Panc1 (cell line): ENCODE measurements around the gene GRAMD4. TPM values are rescaled to one million over a fixed set of nuclear protein-coding genes. Genes with fewer than 3 reads are reported as not detected.

ENCODE experiments used
- ATAC-seq: fragments of 200-7000 bp; cut with Tn5 transposase; 2 replicates; pipeline ENCODE4 v1.9.1; 2020; ENCODE audit warnings: mild to moderate bottlenecking, moderate library complexity
- BruUV-seq: library from RNA; stranded (reverse); fragments of 400-500 nt; replicated peaks from 2 replicates; lab custom pipeline; 2021; lab: Mats Ljungman, UMichigan
- CTCF ChIA-PET: fragments of 300-600 bp; sonication (Branson Sonifier 250); formaldehyde crosslinking; loops from one replicate; lab custom pipeline; 2022; ENCODE audit warnings: antibody characterized with exemption; lab: Charles Lee
- POLR2A ChIA-PET: fragments of 300-600 bp; sonication (Branson Sonifier 250); formaldehyde crosslinking; loops from one replicate; lab custom pipeline; 2022; ENCODE audit warnings: antibody characterized with exemption; lab: Charles Lee
- DNase-seq: peaks from one replicate; pipeline ENCODE4 v3.0.0-alpha.2; 2010; ENCODE audit warnings: low read depth, low spot score
- H3K27ac ChIP-seq: 2 replicates; pipeline ENCODE4 v1.5.1; 2011; ENCODE audit warnings: mild to moderate bottlenecking, low read length, inconsistent platforms
- H3K27me3 ChIP-seq: fragments of 200-500 bp; sonication (Bioruptor generic); 2 replicates; pipeline ENCODE4 v1.6.0; 2014; ENCODE audit warnings: low read length, inconsistent platforms; ENCODE audit not compliant: control insufficient read depth, insufficient read depth
- H3K36me3 ChIP-seq: fragments of 200-500 bp; sonication (Bioruptor generic); 2 replicates; pipeline ENCODE4 v1.5.1; 2014; ENCODE audit warnings: inconsistent platforms, mild to moderate bottlenecking, low read length, moderate library complexity; ENCODE audit not compliant: control insufficient read depth, insufficient read depth
- H3K4me1 ChIP-seq: 2 replicates; pipeline ENCODE4 v1.5.1; 2011; ENCODE audit warnings: inconsistent platforms, mild to moderate bottlenecking, low read length, moderate library complexity; ENCODE audit not compliant: control insufficient read depth, insufficient read depth
- H3K4me3 ChIP-seq, 2 experiments: 2 replicates each; pipeline ENCODE4 v1.5.1; 2011 to 2012; ENCODE audit warnings: low read depth in 2 of 2, low read length in 2 of 2, mild to moderate bottlenecking in 2 of 2, inconsistent platforms in 1 of 2, moderate library complexity in 1 of 2
- H3K9me3 ChIP-seq: fragments of 200-500 bp; sonication (Bioruptor generic); 2 replicates; pipeline ENCODE4 v1.5.1; 2014; ENCODE audit warnings: low read depth, mild to moderate bottlenecking, inconsistent platforms, low read length, moderate library complexity; ENCODE audit not compliant: control insufficient read depth, insufficient read depth
- POLR2AphosphoS5 ChIP-seq: IDR thresholded peaks from 2 replicates; pipeline ENCODE4 v1.6.1; 2012; ENCODE audit warnings: mild to moderate bottlenecking, low read depth, low read length, moderate library complexity
- SIN3A ChIP-seq: IDR thresholded peaks from 2 replicates; pipeline ENCODE4 v1.6.1; 2012; ENCODE audit warnings: low read depth, mild to moderate bottlenecking, low read length, moderate library complexity, borderline replicate concordance; ENCODE audit not compliant: insufficient read depth
- TCF7L2 ChIP-seq: IDR thresholded peaks from 2 replicates; pipeline ENCODE4 v1.6.1; 2011; ENCODE audit warnings: mild to moderate bottlenecking, low read depth, low read length, inconsistent platforms
- in situ Hi-C: cut with HindIII; loops from 2 replicates; pipeline ENCODE4 v1.10.0; 2016; ENCODE audit warnings: low sequenced_read_pairs, low pct_unique_long_range_greater_than_20kb
- intact Hi-C: fragments of 100-400 bp; cut with micrococcal nuclease; formaldehyde crosslinking; loops from one replicate; pipeline ENCODE4 v1.10.0; 2022; ENCODE audit not compliant: unreplicated experiment
- total RNA-seq: library from RNA; stranded (reverse); gene quantifications from one replicate; pipeline ENCODE4 v1.2.1, GENCODE V29; 2021; ENCODE audit not compliant: unreplicated experiment
- TF ChIP-seq, protein P1 (sequence below), 2 experiments: IDR thresholded peaks; 2 replicates each; pipeline ENCODE4 v1.6.1; 2011 to 2012; ENCODE audit warnings: low read depth in 2 of 2, control low read depth in 1 of 2, low read length in 1 of 2, mild to moderate bottlenecking in 1 of 2, moderate library complexity in 1 of 2; ENCODE audit not compliant: insufficient read depth in 1 of 2
- TF ChIP-seq, protein P2 (sequence below): fragments of 450-650 bp; IDR thresholded peaks from 2 replicates; pipeline ENCODE4 v1.5.1; 2017; ENCODE audit warnings: mild to moderate bottlenecking

Gene GRAMD4
- total RNA-seq, 1 experiment from 2014 or later: 30.8 TPM

DNA sequence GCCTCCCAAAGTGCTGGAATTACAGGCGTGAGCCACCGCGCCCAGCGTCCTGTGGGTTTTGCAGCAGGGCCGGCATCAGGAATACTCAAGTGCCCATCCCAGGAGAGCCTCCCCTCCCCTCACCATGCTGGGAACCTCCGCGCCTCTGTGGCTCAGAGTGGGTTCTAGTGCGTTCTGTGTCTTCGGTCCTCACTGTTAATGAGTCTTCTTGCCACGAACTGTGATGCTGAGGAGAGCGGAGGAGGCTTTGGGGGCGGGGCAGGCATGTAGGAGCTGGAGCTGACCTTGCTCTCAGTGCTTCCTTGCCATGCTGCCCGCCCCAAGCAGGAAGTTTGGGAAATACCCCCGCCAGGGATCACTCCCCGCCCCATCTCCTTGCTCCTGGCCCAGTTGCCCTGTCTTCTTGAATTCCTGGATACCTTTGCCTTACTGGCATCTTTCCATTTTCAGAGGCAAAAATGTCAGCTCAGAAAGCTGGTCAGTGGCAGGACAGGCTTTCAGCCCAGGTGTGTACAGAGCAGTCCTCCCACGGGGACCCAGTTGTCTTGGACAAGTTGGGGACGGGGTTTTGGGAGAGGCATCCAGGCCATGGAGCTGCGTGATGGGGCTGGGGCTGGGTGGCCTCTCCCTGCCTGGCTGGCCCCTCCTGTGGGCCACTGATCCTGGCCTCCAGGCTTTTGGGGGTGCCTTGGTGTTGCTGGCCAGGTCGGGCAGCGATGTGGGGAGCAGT lies 5.1 kb downstream of the GRAMD4 start:
- ChIA-PET POLR2A (no interaction called here), CTCF (no interaction called here)
- intact Hi-C loops: no loop called here
- Histone ChIP-seq H3K27me3 (no peaks in the 10 kb centered on the region), H3K27ac (no peak overlapping the region), H3K36me3 (no peaks in the 10 kb centered on the region), H3K4me1 (no peaks in the 10 kb centered on the region), H3K9me3 (no peaks in the 10 kb centered on the region), H3K4me3 (no peak overlapping the region)
- in situ Hi-C loops: no loop called here
- DNase-seq (no peak), ATAC-seq (no peak)
- BruUV-seq: no TSS peak
- TF ChIP-seq, protein P1, sequence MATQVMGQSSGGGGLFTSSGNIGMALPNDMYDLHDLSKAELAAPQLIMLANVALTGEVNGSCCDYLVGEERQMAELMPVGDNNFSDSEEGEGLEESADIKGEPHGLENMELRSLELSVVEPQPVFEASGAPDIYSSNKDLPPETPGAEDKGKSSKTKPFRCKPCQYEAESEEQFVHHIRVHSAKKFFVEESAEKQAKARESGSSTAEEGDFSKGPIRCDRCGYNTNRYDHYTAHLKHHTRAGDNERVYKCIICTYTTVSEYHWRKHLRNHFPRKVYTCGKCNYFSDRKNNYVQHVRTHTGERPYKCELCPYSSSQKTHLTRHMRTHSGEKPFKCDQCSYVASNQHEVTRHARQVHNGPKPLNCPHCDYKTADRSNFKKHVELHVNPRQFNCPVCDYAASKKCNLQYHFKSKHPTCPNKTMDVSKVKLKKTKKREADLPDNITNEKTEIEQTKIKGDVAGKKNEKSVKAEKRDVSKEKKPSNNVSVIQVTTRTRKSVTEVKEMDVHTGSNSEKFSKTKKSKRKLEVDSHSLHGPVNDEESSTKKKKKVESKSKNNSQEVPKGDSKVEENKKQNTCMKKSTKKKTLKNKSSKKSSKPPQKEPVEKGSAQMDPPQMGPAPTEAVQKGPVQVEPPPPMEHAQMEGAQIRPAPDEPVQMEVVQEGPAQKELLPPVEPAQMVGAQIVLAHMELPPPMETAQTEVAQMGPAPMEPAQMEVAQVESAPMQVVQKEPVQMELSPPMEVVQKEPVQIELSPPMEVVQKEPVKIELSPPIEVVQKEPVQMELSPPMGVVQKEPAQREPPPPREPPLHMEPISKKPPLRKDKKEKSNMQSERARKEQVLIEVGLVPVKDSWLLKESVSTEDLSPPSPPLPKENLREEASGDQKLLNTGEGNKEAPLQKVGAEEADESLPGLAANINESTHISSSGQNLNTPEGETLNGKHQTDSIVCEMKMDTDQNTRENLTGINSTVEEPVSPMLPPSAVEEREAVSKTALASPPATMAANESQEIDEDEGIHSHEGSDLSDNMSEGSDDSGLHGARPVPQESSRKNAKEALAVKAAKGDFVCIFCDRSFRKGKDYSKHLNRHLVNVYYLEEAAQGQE (IDR thresholded peaks at IDR 0.05; ENCODE audit: insufficient read depth in 1 of 2, low read depth in 2 of 2, low read length in 1 of 2): no peak
- TF ChIP-seq, protein P2, sequence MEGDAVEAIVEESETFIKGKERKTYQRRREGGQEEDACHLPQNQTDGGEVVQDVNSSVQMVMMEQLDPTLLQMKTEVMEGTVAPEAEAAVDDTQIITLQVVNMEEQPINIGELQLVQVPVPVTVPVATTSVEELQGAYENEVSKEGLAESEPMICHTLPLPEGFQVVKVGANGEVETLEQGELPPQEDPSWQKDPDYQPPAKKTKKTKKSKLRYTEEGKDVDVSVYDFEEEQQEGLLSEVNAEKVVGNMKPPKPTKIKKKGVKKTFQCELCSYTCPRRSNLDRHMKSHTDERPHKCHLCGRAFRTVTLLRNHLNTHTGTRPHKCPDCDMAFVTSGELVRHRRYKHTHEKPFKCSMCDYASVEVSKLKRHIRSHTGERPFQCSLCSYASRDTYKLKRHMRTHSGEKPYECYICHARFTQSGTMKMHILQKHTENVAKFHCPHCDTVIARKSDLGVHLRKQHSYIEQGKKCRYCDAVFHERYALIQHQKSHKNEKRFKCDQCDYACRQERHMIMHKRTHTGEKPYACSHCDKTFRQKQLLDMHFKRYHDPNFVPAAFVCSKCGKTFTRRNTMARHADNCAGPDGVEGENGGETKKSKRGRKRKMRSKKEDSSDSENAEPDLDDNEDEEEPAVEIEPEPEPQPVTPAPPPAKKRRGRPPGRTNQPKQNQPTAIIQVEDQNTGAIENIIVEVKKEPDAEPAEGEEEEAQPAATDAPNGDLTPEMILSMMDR: no peak
- TF ChIP-seq POLR2AphosphoS5 (no peak), TCF7L2 (no peak), SIN3A (no peak)

DNA sequence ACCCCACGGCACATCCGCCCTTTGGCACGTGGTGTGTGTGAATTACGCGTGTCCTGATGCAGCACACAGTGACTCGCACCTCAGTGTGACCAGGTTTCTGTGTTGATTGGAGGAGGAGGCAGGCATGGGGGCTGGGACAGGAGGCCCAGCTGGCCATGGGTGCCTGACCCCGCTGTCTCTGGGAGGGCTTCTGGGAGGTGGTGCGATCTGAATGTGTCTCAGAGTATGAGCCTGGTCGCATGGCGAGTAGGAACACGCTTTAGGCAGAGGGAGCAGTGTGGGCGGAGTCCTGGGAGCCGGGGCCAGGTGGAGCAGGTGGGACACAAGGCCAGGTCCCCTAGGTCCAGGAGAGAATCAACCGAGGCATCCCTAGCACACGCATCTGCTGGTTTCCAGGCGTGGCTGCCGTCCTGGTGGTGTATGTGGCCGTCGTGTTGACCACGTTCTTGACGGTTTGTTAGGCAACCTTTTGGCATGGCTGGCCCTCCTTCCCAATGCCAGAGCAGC lies 5.7 kb downstream of the GRAMD4 start:
- Histone ChIP-seq H3K27me3 (no peaks in the 10 kb centered on the region), H3K4me1 (no peaks in the 10 kb centered on the region), H3K27ac (no peak overlapping the region), H3K9me3 (no peaks in the 10 kb centered on the region), H3K4me3 (no peak overlapping the region), H3K36me3 (no peaks in the 10 kb centered on the region)
- ATAC-seq: no peak
- TF ChIP-seq, protein P1 (IDR thresholded peaks at IDR 0.05; ENCODE audit: insufficient read depth in 1 of 2, low read depth in 2 of 2, low read length in 1 of 2): no peak
- TF ChIP-seq POLR2AphosphoS5 (no peak), SIN3A (no peak), TCF7L2 (no peak)
- DNase-seq: no peak
- ChIA-PET POLR2A (no interaction called here), CTCF (no interaction called here)
- in situ Hi-C loops: no loop called here
- intact Hi-C loops: no loop called here
- BruUV-seq: no TSS peak
